ENCODE data around the gene GSC2.

Gene GSC2, protein sequence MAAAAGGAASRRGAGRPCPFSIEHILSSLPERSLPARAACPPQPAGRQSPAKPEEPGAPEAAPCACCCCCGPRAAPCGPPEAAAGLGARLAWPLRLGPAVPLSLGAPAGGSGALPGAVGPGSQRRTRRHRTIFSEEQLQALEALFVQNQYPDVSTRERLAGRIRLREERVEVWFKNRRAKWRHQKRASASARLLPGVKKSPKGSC

DNA sequence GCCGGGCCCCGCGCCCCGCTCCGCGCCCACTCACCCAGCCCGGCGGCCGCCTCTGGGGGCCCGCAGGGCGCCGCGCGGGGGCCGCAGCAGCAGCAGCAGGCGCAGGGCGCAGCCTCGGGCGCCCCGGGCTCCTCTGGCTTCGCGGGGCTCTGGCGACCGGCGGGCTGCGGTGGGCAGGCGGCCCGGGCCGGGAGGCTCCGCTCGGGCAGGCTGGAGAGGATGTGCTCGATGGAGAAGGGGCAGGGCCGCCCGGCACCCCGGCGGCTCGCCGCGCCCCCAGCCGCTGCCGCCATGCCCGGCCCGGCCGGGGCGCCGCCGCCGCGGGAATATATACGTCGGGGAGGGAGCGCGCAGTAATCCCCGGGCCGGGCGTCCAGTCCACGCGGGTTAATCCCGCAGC is at the start of gene GSC2:
Gene GSC2, minus strand, starts transcription at position 302 of the 400 bp plus-strand sequence. Its CDS starts 9 bp downstream, at position 293.
- no peak for DNase-seq (ENCODE audit: low spot score)

DNA sequence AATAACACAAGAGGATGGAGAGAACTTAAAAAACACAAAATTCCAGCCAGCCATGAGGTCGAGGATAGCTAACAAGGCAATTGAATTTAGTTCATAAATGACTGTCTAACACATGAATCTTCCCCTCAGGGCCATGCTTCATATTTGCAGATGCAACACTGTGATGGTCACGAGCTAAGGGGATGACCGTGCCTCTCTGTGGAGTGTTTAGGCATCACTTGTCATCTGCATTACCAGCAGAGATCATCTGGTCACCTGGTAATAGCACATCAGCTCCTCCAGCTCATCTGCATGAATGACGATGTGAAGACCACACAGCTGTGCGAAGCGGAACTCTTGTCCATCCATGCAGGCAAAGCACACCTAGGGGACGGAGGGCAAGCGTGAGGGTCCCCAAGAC is 49.4 kb upstream of the GSC2 start:
- DNase-seq (ENCODE audit: low spot score): no peak

- DNase-seq (ENCODE audit: low spot score): no peak
Observed at GRCh38 chr22:19197997-19198865, 48.1 kb upstream of the GSC2 start.

GRCh38 chr22:19196841-19197612 is 46.9 kb upstream of the GSC2 start:
- no peak for DNase-seq (ENCODE audit: low spot score)

GRCh38 chr22:19195796-19196731 is 46.0 kb upstream of the GSC2 start:
- DNase-seq (ENCODE audit: low spot score): no peak

DNA sequence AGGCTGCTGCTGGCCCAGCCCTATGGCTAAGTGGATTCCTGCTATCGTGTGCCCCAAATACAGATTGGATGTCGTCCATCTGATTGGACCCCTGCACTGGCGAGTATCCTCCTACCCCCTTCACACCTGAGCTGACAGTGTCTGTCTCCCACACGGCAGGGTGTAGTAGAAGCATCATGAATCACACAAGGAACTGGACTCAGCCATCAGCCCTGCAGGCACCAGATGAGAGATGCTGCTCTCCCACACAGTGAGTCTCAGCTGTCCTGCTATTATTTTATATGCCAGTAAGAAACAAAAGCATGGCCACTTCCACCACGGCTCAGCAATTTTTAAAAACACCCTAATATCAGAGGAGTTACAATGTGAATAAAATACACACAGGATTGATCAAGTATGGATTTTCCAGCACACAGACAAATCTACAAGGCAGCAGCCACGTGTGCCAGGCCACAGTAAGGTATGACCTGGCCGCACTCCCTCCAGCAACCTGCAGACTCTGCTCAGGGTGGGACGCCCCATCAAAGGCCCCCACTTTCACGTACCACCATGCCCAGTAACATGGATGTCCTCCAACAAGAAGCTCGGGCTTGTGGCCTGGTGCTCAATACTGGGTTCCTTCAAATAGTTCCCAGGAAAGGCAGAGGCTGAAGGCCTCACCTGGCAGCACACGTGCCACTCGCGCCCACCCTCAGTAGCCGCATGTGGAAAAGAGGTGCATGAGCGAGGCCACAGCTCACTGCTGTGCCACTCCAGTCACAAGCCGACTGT is 44.9 kb upstream of the GSC2 start:
- no peak for DNase-seq (ENCODE audit: low spot score)

DNA sequence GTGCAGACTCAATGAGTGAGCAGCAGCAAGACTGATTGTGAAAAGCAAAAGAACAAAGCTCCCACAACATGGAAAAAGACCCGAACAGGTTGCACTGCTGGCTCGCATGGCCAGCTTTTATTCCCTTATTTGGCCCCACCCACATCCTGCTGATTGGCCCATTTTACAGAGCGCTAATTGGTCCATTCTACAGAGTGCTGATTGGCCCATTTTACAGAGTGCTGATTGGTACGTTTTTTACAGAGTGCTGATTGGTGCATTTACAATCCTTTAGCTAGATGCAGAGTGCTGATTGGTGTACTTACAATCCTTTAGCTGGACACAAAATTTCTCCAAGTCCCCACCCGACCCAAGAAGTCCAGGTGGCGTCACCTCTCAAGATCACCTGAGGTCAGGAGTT is 43.8 kb upstream of the GSC2 start:
- no peak for DNase-seq (ENCODE audit: low spot score)

- DNase-seq (ENCODE audit: low spot score): no peak
Observed at GRCh38 chr22:19187716-19188563, 37.8 kb upstream of the GSC2 start.

- no peak for DNase-seq (ENCODE audit: low spot score)
Observed at GRCh38 chr22:19184276-19184997, 34.3 kb upstream of the GSC2 start.

- DNase-seq (ENCODE audit: low spot score): no peak
Observed at GRCh38 chr22:19183216-19183615, 33.1 kb upstream of the GSC2 start.

- DNase-seq (ENCODE audit: low spot score): no peak
Observed at GRCh38 chr22:19182472-19183157, 32.5 kb upstream of the GSC2 start.

DNA sequence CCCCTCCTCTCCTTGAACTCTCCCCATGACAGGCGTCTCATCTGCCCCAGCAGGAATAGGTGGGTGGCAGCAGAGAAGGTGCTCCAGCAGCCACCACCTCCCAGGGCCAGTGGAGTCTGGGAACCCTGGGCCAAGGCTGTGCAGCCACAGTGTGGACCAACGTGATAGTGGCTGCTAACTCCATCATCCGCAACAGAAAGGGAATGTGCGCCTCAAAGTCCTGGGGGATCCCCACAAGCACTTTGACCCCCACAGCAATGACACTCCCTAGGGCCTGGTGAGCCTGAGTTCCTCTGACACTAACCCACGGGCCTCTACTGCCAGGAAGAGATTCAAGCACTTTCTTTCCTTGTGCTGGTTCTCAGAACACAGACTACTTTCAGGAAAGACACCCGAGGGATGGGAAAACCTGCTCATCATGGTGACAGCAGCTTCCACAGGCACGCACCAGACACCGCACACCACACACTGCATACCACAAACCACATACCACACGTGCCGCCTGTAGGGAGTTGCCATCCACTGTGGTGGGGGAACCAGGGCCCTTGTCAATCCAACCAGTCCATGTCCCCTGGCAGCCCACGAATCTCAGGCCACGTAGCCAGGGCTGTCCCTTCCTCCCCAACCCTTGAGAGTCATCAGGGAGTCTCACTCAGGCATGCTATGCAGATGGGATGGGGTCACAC is 31.8 kb upstream of the GSC2 start:
- no peak for DNase-seq (ENCODE audit: low spot score)

DNA sequence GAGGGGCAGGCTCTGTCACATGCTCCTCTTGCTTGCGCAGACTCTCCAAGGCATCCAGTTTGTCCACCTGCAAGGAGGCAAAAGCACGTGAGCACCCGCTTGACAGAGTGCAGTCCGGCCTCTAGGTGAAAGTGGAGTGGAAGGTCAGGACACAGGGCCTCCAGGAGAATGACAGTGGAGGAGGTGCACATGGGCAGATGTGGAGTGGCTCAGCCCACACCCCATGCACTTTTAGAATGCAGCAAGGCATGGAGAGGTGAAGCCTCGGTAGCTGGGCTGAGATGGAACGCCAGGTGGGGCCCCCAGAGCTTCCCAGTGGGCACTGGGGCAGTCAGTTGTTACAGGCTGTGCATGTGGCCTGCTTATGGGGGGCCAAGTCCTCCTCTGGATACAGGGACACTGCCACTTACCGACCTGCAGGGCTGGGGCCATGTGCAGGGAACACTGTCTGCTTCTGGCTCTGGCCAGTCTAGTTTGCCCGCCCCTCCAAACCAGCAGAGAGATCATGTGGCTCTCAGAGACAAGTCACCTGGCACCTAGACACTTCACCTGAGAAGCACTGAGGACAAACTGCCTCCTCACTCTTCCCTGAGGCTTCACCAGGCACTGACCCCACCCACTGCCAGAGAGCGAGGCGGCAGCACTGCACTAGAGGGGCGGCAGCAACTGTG is 30.8 kb upstream of the GSC2 start:
- DNase-seq (ENCODE audit: low spot score): no peak

DNA sequence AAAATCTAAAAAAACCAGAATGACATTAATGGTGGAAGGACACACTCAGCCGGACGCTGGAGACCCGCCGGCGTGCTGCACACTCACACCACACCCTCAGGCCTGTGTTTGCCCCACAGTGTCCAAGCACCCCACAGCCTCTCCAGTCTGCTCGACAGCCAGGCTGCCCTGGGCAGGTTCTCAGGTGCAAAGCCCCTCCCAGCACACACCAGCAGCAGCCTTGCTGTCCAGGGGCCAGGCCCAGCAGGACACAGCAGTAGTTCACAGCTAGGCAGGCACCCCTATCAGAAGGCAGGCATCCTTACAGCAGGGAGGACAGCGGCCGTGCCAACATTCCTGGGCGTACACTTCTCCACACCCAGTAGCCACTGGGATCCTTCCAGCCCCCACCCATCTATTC is 30.1 kb upstream of the GSC2 start:
- DNase-seq (ENCODE audit: low spot score): no peak

DNA sequence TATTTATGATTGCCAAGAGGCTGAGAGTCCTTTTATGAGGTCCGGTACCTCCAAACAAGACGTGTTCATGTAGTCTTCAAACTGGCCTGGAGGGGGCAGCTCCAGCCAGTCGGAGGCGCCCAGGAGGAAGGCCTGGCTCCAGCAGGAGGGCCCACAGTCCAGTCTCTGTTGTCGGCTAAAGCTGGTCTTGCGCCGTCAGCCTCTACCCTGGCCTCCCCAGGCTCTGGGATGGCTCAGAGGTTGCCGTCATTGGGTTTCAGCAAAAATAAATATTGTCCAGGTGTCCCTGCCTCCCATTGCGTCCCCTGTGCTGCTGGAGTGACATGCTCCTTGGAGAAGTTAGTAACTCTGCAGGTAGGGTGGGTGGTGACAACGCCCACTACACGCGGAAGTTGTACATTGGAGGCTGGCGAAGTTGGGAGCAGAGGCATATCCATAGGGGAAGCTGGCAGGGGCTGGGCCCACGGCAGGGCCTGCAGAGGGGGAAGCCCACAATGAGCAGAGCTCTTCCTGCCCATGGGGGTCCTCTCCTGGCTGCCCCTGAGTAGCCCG is 29.5 kb upstream of the GSC2 start:
- peak; percentile 78 for DNase-seq (ENCODE audit: low spot score)

DNA sequence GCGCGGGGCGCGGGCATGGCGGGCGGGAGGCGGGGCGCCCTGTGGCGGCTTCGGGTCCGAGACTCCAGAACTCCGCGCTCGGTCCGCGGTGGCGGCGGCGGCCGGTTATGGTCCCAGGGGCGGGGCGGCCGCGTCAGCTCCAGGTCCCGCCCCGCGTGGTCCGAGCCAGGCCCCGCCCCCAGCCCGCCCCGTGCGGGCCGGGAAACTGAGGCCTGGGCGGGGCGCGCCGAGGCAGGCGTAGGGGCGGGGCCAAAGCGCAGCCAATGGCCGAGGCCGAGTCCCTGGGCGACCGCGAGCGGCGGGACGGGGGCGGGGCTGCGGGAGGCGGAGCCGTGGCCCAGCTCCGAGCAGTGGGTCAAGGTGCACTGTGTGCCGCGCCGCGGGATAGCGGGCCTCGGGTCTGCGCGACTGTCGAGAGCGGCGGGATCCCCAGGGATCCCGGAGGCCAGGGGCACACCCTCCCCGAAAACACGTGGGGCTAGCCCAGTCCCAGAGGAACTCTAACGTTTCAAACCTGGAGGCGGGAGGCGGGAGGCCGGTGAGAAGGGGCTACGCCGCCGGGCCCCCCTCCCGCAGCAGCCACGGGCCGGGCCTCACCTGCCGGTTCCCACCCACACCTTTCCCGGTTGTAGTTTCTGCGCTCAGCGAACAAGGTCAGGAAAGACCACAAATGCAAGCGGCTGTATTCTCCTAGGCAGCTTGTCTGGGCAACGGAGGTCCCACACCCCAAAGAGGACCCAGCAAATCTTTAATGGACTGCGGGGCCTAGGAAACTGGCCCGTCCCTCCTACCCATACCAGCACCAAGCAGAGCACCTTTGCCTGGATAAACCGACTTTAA is 28.8 kb upstream of the GSC2 start, which contains the start of gene SLC25A1:
Gene SLC25A1, minus strand, starts transcription at position 80 of the 840 bp plus-strand sequence. Its CDS starts 63 bp downstream, at position 17.
- peak; percentile 94 for DNase-seq (ENCODE audit: low spot score)
